Skin of body (tissue), 2 donors: ENCODE results near the gene ANGPTL2. TPM values are rescaled to one million over a fixed set of nuclear protein-coding genes. Genes with fewer than 3 reads are reported as not detected.
A peak's percentile ranks its signal among the peaks of the same experiment; 100 is the strongest.
"Not testable (repeated sequence)": the region's sequence is repeated elsewhere in the genome, so short reads cannot be mapped to it uniquely, and the experiment has no call there.

Source experiments
- DNase-seq: peaks from one replicate; lab custom pipeline; 2025; lab: John Stamatoyannopoulos, UW
- total RNA-seq: library from RNA; depleted of rRNA; stranded (reverse); fragments of >200 nt; gene quantifications from one replicate; pipeline ENCODE4 v1.2.3, GENCODE V29; 2014

ANGPTL2 gene
- total RNA-seq, 1 donor from 2014 or later = 38.3 TPM

DNA sequence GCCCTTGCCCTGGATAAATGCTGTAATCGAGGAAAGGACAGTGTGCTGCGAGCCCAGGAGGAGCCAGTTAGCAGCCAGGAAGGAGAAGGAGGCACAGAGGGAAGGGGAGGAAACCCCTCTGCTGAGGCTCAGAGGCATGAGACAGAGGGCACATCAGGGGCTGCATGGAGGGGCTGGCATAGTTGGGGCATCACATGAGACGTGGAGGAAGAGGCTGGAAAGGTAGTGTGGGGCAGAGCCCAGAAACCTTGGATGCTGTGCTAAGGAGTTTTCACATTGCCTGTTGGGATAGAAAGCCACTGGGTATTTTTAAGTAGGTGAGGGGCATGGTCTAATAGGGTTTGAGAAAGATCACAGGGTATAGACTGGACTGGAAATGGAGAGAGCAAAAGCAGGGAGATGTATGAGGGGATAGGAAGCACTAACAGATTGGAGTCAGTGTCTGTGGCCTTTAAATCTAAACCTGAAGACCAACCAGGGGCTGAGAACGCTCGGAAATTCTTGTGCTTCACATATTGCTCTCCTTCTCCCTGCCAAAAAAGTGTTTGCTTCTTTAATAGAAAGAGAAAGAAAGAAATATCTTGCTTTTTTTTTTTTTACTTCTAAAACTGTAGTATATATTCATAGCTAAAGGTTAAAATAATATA is 33.0 kb upstream of the ANGPTL2 start:
- no peak for DNase-seq

DNA sequence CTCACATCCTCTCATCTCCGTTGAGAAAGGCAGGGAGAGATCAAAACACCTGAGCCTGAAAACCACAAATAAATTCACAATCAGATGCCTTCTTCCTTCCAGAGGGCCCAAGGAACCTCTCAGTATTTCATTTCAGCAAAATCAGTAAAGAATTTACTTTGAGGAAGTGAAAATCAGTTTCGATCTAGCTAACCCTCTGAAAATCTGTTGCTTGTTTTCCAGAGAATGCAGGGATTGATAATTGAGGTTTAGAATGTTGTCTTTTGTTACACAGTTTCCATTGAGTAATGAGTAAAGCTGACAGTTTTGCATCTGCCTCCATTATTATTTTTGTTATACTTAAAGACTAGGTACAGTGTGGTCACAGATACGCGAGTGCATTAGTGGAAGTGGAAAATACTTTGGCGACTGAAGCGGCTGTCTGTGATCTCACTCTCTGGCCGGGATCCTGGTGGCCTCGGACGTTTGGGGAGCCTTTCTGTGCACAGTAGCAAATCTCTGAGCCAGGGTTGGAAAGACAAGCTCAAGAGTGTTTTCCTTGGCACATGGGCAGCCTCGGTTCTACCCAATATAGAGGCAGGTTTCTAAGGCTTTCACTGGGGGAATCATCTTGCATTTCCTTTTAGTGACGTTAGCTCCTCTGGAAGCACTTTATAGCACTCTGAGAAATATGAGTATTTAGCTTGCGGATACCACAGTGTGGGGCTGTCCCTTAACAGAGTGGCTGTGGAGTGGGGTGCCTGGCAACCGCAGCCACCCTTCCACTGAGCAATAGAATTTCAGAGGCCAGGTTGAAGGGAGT is 32.2 kb upstream of the ANGPTL2 start:
- DNase-seq = peak; percentile 83

DNA sequence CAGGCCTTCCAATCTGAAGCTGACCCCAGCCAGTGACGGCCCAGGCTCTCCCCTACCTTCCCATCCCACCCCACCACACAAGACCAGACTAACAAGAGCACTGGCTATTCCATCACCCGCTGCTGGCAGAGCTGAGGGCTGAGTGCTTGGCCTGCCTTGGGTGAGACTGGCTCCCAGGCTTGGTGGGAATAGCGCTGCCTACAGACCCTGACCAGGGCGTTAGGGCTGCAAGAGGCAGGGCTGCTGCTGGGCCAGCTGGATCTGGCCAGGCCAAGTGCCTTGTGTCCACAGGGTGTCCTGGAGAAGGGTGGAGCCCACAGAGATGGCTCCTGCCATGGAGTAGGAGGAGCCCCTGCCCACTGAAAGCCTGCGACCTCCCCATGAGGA is 31.6 kb upstream of the ANGPTL2 start:
- no peak for DNase-seq

DNA sequence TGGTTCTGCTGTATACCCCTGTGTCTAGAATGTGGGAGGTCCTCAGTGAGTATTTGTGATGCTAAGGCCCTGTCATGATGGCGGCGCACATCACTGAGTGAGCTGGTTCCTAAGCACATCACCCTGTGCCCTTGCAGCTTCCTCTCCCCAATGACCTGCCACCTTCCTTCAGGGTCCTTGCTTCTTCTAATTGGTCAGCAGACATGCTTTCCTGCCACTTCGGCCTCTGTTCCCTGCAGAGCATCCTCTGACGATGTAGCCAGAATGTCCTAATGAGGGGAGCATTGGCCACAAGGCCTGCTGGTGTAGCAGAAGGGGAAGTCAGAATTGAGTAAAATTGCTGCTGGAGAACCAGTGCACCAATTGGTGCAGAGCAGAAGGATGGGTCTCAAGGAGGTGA is 31.1 kb upstream of the ANGPTL2 start:
- DNase-seq = no peak

DNA sequence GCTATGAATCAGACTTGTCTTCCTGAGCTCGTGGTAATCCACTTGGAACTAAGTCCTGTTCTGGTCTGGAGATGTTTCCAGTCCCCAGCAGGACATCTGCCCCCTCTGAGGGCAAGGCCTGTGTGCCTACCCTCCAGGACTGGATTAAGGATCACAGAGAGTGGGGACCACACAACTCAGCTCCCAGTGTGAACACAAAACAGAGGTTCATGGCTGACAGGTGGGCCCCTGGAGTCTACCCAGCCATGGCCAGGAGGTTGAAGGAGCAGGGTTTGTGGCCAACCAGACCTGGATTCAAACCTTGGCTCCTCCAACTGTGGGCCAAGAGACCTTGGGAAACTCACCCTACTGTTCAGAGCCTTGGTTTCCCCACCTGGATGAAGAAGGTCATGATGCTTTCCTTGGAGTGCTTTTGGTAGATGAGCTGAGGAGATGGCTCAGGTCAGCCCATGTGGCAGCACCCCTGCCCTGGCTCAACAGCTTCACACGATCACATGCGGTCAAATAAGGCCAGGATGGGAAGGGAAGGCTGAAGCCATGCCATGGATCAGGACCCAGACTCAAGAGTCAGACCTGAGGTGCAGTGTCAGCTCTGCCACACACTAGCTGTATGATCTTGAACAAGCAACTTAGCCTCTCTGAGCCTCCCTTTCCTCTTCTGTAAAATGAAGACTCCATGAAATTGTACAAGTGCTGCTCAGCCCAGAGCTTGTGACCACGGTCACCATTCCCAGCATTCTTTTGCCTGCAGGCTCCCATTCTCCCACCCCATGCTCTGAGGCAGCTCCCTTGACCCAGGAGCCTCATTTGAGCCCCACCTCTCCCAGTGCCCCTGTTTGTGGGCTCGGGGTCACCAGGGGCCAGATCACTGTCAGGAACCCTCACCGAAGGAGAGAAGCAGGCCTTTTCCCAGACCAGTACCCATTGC is 27.3 kb upstream of the ANGPTL2 start:
- no peak for DNase-seq

DNA sequence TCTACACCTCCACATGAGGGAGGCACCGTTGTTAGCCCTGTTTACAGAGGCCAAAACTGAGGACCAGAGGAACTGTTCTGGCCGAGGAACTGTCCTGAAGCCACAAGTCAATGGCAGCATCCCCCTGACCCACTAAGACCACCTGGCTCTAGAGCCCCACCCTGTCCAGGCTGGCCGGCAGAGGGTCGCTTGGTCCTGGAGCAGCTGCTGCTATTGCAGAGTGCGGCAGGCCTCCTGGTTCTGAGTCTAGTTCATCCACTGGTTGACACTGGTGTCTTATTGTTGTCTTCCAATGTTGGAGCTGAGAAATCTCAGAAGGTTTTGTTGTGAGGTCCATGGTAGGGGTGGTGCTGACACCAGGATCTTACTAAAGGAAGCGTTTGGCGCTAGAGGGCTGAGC is 26.6 kb upstream of the ANGPTL2 start:
- DNase-seq = no peak

DNA sequence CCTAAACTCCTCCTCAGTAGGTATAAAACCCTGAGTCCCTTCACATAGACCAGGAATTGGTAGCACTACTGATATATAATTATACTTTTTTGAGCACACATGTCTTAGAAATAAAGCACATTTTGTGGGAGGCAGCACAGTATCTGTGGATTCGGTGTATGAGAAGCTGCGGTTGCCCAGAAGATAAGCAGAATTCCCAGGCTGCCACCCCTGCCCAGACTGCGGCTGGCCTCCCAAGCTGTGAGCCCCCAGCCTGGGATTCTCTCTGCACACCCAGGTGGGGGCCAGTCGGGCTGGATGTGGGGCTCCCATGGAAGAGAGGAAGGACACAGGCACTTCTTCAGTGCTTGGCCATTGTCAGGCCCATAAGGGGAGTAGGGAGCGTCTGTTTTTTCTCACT is 25.6 kb upstream of the ANGPTL2 start:
- DNase-seq = no peak

DNA sequence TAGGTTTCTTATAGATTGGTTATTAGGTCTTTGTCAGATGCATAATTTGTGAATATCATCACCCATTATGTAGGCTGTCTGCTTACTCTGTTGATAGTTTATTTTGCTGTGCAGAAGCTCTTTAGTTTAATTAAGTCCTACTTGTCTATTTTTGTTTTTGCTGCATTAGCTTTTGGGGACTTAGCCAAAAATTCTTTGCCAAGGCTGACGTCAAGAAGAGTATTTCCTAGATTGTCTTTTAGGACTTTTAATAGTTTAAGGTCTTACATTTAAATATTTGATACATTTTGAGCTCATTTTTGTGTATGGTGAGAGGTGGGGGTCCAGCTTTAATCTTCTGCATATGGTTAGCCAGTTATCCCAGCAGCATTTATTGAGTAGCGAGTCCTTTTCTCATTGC is 24.8 kb upstream of the ANGPTL2 start:
- DNase-seq = peak; percentile 40

DNA sequence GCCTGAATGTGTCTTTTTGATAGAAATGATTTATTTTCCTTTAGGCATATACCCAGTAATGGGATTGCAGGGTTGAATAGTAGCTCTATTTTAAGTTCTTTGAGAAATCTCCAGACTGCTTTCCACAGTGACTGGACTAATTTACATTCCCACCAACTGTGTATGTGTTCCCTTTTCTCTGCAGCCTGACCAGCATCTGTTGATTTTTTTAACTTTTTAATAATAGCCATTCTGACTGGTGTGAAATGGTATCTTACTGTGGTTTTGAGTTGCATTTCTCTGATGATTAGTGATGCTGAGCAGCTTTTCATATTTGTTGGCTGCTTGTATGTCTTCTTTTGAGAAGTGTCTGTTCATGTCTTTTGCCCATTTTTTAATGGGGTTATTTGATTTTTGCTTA is 24.4 kb upstream of the ANGPTL2 start:
- DNase-seq = not testable (repeated sequence)

DNA sequence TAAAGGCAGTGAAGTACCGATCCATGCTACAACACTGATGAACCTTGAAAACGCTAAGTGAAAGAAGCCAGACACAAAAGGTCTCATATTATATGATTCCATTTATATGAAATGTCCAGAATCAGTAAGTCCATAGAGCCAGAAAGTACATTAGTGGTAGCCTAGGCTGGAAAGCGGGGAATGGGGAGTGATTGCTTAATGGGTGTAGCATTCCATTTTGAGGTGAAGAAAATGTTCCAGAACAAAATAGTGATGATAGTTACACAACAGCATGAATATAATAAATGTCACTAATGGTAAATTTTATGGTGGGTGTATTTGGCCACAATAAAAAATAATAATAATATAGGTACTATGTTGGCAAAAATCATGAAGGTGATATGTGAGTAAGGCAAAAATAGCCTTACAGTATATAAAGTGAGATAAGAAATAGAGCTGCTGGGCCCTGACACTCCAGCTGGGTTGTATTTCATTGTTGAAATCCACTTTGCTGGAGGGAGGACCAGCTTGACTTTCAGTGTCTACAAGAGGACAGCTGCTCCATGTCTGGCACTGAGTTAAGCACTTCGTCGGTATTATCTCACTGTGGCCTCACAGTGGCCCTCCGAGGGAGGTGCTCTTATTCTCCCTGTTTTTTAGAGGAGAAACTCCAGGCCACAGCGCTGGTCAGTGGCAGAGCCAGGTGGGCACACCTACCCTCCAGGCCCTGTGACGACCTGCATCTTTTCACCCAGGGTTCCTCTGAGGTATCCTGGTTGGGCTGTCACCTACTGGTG is 22.4 kb upstream of the ANGPTL2 start:
- no peak for DNase-seq

DNA sequence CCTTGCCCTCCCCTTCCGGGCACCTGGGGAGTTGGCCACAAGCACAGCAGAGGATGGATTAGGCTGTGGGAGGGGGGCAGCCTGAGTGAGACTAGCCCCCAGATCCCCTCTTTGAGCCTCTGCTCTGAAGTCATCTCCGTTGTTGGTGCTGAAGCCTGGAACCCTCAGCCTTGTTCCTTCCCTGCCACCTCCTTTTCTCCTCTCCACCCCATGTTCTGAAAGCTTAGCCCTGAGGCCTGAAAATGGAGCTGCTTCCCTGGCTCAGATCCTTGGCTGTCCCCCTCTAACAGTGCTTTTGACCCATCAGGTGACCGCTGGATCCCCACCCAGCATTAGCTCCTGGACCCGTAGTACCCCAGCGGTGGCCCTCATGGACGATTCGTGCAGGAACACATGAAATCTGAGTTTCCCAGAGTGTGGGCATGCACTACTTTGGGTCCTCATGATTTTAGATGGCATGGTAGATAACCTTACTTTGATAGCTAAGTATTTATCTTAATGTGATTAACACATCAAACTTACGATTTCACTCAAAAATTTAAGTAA is 21.6 kb upstream of the ANGPTL2 start:
- DNase-seq = no peak

DNA sequence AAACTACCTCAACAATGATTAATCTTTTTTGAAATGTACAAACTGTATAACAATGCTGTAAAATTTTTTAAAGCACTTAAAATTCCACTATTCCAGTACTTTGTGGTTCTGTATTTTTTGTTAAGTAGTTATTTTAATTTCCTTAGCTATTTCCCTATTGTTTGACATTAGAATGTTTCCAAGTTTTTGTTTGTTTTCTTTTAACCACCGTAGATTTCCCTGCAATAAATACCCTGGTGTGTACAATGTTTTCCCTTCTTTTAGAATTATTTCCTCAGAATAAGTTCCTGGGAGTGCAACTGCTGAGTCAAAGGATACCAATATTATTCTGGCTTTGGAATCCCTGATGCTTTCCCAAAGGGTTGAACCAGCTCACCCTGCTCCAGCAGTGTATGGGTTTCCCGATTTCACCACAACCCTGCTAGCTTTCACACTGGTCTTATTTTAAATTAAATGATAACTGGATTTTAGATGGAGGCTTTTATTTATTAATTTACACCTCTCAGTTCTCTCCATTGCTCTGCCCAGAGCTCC is 20.6 kb upstream of the ANGPTL2 start:
- DNase-seq = no peak

DNA sequence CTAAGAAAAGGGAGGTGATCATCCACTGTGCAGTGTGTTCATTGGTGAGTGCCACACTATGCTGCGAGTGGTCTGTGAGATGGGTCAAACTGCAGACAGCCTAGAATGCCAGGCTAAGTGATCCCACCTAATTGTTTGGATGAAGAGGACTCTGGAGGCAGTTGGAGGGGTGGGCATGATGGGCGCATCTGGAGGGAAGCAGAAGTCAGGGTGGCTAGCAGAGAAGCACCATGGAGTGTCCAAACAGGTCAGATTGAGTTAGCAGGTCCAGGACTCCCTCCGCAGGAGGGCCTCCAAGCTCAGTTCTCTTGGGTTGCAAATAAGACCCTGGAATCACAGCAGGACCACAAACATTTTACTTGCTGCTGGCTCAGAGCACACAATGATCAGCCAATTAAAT is 19.9 kb upstream of the ANGPTL2 start:
- no peak for DNase-seq

DNA sequence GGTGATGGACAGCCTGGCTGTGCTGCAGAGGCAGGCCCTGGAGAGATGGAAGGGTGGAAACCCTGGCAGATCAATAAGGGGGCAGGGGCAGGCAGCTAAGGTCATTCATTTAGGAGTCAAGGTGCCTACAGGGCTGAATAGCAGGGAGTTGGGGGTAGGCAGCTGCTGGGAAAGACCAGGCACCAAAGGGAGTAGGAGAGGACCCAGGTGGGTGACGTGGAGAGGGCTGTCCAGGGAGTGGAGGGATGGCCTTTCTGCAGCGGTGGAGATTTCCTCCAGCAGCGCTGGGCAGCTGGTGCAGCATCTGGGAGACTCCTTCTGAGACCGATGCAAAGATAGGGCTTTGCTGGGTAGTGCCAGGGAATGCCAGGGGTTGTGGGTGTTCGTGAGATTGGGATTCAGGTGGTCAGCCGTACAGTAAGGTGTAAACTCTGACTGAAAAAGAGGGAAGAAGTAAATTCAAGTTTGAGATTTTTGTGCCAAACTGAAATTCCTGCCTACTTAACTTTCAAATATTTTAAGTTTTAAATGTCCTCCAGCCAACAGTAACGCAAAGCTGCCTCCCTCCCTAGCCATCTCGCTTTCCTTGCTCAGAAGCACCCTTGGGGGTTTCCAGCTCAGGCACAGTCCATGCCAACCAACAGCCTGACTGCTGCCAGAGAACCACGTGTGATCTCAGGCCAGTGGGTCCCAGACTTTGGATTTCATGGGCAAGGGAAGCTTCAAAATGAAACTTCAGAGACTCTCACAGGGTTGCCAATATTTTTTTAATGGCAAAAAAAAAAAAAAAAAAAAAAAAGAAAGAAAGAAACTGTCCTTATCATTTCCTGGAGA is 18.6 kb upstream of the ANGPTL2 start:
- no peak for DNase-seq

DNA sequence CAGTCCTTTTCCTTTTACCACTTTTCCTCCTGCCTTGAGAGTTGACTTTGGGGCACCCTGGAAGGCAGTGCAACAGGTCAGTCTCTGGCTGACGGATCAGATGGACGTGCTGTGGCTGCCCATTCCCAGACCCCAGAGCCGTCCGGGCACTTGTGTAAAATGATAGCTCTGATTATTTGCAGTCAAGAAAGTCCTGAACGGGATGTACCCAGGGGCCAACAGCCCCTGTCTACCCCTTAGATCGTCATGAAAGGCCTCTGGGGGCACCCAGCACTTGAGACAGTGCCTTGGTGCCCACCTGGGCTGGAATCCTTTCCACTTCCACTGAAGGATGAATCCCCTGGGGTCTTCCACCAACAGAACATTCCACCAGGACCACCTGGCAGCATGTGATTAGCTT is 17.7 kb upstream of the ANGPTL2 start:
- no peak for DNase-seq

DNA sequence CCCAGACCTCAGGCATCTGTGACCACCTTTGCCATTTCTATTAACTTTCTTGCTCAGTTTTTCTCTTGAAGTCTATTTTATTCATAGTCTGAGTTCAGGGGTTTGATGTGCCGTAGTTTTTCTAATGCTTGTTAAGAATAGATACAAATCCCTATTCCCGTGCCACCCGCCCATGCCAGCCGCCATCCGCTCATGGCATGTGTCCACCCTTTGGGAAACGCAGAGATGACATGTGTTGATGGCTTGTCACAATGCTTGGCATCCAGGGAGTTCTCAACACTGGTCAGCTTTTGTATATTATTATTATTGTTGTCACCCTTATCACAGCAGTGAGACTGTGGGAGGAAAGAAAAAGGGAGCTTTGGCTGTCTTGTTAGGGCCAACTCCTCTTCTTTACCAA is 17.3 kb upstream of the ANGPTL2 start:
- DNase-seq = no peak

DNA sequence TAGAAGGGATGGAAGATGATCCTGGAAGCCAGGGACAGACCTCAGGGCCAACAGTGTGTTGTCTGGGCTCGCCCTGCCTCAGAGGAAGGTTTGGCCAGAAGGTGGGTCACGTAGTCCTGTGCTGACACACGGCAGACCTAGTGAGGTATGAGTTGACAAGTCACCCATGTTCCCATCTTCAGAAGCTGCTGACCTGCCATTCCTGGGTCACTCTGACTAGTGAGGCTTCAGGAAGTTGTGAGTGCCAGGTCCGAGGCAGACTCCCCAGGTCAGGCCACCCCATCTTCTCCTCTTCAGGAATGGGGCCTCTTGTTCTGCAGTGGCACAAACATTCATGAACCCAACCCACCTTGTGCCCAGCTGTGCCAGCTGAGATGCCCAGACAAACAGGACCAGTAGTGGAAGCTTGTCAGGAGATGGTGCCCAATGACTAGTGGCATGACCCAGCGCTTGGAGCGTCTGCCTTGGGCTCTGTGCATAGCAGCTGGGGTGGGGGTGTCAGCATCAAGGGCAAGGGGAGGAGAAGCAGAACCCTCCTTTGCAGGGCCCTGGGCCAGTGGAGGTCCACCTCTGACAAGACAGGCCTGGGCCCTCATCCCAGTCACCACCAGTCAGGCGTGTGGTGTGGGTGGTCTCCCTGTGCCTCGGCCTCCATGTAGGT is 16.8 kb upstream of the ANGPTL2 start:
- DNase-seq = no peak

DNA sequence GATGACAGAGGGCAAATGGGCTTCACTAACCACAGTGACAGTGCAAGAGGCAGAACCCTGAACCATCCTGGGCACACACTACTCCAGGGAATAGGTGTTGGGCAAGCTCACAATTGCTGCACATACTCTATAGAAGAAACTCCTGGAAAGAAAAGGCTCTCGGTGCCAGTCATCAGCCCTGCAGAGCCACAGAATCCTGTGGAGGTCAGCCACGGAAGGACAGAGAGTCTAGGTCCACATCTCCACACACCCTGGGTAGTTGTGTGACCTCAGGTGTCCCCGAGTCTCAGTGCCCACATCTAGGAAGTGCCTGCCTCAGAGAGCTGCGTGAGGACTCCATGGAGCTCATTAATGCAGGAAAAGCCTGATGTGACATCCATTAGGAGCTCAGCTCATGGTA is 16.0 kb upstream of the ANGPTL2 start:
- DNase-seq = no peak

DNA sequence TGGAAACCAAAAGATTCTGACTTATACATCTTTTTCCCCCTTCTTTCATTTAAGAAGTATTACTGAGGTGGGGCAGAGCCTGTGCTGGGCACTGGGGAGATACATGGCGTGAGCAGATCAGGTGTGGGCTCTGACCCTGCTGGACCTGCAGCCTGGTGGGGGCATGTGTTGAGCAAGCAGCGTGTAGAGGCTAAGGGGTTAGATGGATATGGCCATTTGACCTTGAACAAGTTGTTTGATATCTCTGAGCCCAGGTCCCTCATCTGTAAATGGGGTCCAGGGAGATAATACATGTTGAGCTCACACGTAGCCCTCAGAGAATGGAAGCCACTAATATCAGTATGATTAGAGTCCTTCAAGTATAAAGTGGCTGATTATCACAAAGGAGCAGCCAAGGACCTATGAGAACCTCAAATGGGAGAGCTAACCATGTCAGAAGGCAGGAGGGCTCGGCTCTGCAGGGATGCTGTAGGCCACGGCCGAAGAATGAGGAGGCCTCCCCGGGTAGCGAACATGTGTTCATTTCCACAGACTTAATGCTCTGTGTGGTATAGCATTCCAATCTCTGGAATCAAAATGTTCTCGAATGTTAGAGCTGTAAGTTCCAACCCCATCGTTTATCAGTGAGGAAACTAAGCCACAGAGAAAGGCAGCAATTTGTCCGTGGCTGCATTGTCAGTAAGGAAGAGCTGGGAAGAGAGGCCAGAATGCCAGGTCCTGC is 15.4 kb upstream of the ANGPTL2 start:
- DNase-seq = no peak
